PC-3 (cell line): ENCODE measurements around the gene BBOX1.

Experiments
- EZH2 ChIP-seq: fragments of 300-600 bp; sonication (generic); IDR thresholded peaks from one replicate; pipeline ENCODE4 v1.6.1; 2017; ENCODE audit warnings: antibody characterized with exemption, mild to moderate bottlenecking, low read length; ENCODE audit not compliant: unreplicated experiment
- TF ChIP-seq, protein P1 (sequence below): fragments of 300-600 bp; sonication (generic); conservative IDR thresholded peaks from 2 replicates; pipeline ENCODE4 v1.5.1; 2017; ENCODE audit warnings: antibody characterized with exemption, low read depth, mild to moderate bottlenecking, low read length

DNA sequence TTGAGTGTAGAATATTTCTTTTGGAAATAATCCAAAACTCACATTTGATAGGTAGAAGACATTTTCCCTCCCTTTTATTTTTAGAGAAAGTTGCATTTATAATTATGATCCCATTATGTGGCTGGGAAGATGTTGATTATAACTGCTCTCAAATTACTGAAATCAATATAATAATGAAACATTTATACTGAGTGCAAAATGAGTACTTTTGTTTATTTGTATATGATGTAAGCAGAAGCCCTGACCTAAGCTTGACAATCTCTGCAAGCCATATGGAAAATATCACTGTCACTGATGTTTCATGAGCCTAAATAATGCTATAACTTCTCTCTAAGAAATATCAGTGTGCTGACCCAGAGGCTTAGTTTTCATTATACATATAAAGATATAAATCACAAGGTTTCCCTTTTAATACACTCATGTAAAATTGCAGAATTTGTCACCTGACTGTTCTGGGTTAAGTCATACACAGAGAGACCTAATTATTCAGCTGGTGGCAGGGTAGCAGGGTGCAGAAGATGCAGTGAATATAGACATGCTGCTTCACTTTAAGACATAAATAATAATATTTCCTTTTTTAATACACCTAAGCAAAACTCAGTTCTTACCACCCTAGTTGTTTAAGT, 99.2 kb downstream of the BBOX1 start:
- TF ChIP-seq, protein P1, sequence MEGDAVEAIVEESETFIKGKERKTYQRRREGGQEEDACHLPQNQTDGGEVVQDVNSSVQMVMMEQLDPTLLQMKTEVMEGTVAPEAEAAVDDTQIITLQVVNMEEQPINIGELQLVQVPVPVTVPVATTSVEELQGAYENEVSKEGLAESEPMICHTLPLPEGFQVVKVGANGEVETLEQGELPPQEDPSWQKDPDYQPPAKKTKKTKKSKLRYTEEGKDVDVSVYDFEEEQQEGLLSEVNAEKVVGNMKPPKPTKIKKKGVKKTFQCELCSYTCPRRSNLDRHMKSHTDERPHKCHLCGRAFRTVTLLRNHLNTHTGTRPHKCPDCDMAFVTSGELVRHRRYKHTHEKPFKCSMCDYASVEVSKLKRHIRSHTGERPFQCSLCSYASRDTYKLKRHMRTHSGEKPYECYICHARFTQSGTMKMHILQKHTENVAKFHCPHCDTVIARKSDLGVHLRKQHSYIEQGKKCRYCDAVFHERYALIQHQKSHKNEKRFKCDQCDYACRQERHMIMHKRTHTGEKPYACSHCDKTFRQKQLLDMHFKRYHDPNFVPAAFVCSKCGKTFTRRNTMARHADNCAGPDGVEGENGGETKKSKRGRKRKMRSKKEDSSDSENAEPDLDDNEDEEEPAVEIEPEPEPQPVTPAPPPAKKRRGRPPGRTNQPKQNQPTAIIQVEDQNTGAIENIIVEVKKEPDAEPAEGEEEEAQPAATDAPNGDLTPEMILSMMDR = no peak
- TF ChIP-seq EZH2 = no peak
